Measurements from ENCODE around the gene TMC7. TPM values are rescaled to one million over a fixed set of nuclear protein-coding genes. Genes with fewer than 3 reads are reported as not detected.

TMC7 gene
- total and polyA plus RNA-seq, 2 of the 13 experiments (the other 11 are each of a cell fraction or from before 2014, with no cell fraction given), result 1.2 to 5.1 TPM

GRCh38 chr16:19086322-19087199 lies 102.8 kb downstream of the TMC7 start (continued):
- TF ChIP-seq, protein P1, sequence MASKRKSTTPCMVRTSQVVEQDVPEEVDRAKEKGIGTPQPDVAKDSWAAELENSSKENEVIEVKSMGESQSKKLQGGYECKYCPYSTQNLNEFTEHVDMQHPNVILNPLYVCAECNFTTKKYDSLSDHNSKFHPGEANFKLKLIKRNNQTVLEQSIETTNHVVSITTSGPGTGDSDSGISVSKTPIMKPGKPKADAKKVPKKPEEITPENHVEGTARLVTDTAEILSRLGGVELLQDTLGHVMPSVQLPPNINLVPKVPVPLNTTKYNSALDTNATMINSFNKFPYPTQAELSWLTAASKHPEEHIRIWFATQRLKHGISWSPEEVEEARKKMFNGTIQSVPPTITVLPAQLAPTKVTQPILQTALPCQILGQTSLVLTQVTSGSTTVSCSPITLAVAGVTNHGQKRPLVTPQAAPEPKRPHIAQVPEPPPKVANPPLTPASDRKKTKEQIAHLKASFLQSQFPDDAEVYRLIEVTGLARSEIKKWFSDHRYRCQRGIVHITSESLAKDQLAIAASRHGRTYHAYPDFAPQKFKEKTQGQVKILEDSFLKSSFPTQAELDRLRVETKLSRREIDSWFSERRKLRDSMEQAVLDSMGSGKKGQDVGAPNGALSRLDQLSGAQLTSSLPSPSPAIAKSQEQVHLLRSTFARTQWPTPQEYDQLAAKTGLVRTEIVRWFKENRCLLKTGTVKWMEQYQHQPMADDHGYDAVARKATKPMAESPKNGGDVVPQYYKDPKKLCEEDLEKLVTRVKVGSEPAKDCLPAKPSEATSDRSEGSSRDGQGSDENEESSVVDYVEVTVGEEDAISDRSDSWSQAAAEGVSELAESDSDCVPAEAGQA (IDR thresholded peaks at IDR 0.05; ENCODE audit: low read depth), result peak; percentile 19; the same call in 1 of the 2 replicates
- TF ChIP-seq, protein P1 (CRISPR knock-in tag; IDR thresholded peaks at IDR 0.05; ENCODE audit: borderline replicate concordance), result peak; percentile 55; the same call in 1 of the 2 replicates
- TF ChIP-seq GPN1 (CRISPR knock-in tag; IDR thresholded peaks at IDR 0.05; ENCODE audit: borderline replicate concordance), result no peak
- TF ChIP-seq ZSCAN30 (CRISPR knock-in tag; IDR thresholded peaks at IDR 0.05), result no peak
- TF ChIP-seq ZFP36 (IDR thresholded peaks at IDR 0.05; ENCODE audit: borderline replicate concordance, low read depth, low read length, partially characterized antibody), result peak; percentile 62
- no peak; the same call in 1 of the 2 replicates for TF ChIP-seq RFX3 (CRISPR knock-in tag; IDR thresholded peaks at IDR 0.05)
- no peak for TF ChIP-seq TBX3 (IDR thresholded peaks at IDR 0.05; ENCODE audit: borderline replicate concordance)
- TF ChIP-seq KLF15 (CRISPR knock-in tag; IDR thresholded peaks at IDR 0.05; ENCODE audit: borderline replicate concordance), result peak; percentile 25; the same call in 1 of the 2 replicates
- TF ChIP-seq FOXA1 (IDR thresholded peaks at IDR 0.05), result no peak
- peak; percentile 73 for TF ChIP-seq FOXA1 (CRISPR knock-in tag; IDR thresholded peaks at IDR 0.05)
- no peak for TF ChIP-seq ATAD3A (CRISPR knock-in tag; IDR thresholded peaks at IDR 0.05)
- TF ChIP-seq ZNF543 (CRISPR knock-in tag; IDR thresholded peaks at IDR 0.05), result peak; percentile 66; the same call in 1 of the 2 replicates
- TF ChIP-seq ZNF547 (CRISPR knock-in tag; IDR thresholded peaks at IDR 0.05), result peak; percentile 87; the same call in 1 of the 2 replicates
- TF ChIP-seq SMARCE1 (IDR thresholded peaks at IDR 0.05; ENCODE audit: borderline replicate concordance), result no peak
- no peak; the same call in 1 of the 2 replicates for TF ChIP-seq STAT6 (CRISPR knock-in tag; IDR thresholded peaks at IDR 0.05; ENCODE audit: borderline replicate concordance)
- TF ChIP-seq THAP11 (CRISPR knock-in tag; IDR thresholded peaks at IDR 0.05), result peak; percentile 70; the same call in 1 of the 2 replicates
- 0 out of 2 replicates have a peak, but pooled peaks have one; percentile 79 for TF ChIP-seq DNMT3B (CRISPR knock-in tag; conservative IDR thresholded peaks at IDR 0.05)
- no peak for TF ChIP-seq HNRNPH1 (optimal IDR thresholded peaks at IDR 0.05; ENCODE audit: low read depth, low read length)
- peak; percentile 54; the same call in 1 of the 2 replicates for TF ChIP-seq EED (CRISPR knock-in tag; IDR thresholded peaks at IDR 0.05)
- TF ChIP-seq CEBPB (IDR thresholded peaks at IDR 0.05; ENCODE audit: borderline replicate concordance, low read depth, low read length), result peak; percentile 93
